CD14-positive monocyte (primary cell): ENCODE results near the gene DIS3L2. TPM values are rescaled to one million over a fixed set of nuclear protein-coding genes. Genes with fewer than 3 reads are reported as not detected.

Source experiments
- DNase-seq, 3 donors: peaks; one replicate each; pipeline ENCODE4 v3.0.0-alpha.2; 2011 to 2022
- H2AFZ ChIP-seq: 2 replicates; pipeline ENCODE4 v1.6.0; 2012; ENCODE audit warnings: mild to moderate bottlenecking, low read depth, low read length, inconsistent platforms; ENCODE audit not compliant: insufficient read depth, poor library complexity, severe bottlenecking
- H3K27ac ChIP-seq, 2 donors: 1 replicate in 1 of 2; 2 replicates in 1 of 2; pipeline ENCODE4 v1.5.1; 2012 to 2013; ENCODE audit warnings: low read length in 2 of 2, control low read depth in 1 of 2, inconsistent platforms in 1 of 2, low read depth in 1 of 2, mild to moderate bottlenecking in 1 of 2
- H3K27me3 ChIP-seq, 2 donors: one replicate each; pipeline versions ENCODE4 v1.6.0 to v1.6.1; 2011 to 2013; ENCODE audit warnings: low read length in 2 of 2; ENCODE audit not compliant: control insufficient read depth in 2 of 2, insufficient read depth in 2 of 2
- H3K36me3 ChIP-seq, 2 donors: replicated peaks in 1 of 2; 1 replicate in 1 of 2; 2 replicates in 1 of 2; pipeline versions ENCODE4 v1.5.1 to v1.6.1; 2012 to 2013; ENCODE audit warnings: low read length in 2 of 2, control low read depth in 1 of 2, inconsistent platforms in 1 of 2, mild to moderate bottlenecking in 1 of 2; ENCODE audit not compliant: insufficient read depth in 2 of 2, control insufficient read depth in 1 of 2
- H3K4me1 ChIP-seq, 2 donors: 1 replicate in 1 of 2; 2 replicates in 1 of 2; pipeline versions ENCODE4 v1.5.1 to v1.6.1; 2012 to 2013; ENCODE audit warnings: low read length in 2 of 2, control low read depth in 1 of 2, inconsistent platforms in 1 of 2, mild to moderate bottlenecking in 1 of 2, moderate library complexity in 1 of 2; ENCODE audit not compliant: insufficient read depth in 2 of 2, control insufficient read depth in 1 of 2
- H3K4me2 ChIP-seq: replicated peaks from 2 replicates; pipeline ENCODE3; 2012; ENCODE audit warnings: low read length, moderate library complexity, mild to moderate bottlenecking; ENCODE audit not compliant: poor library complexity, severe bottlenecking; ENCODE audit errors: extremely low read depth
- H3K4me3 ChIP-seq, 3 experiments: fragments of 200-600 bp in 1 of 3; sonication (generic) in 1 of 3; replicated peaks in 1 of 3; 1 replicate in 2 of 3; 2 replicates in 1 of 3; pipeline ENCODE4 v1.5.1; 2011 to 2013; ENCODE audit warnings: low read length in 3 of 3, mild to moderate bottlenecking in 3 of 3, control low read depth in 2 of 3, low read depth in 2 of 3, inconsistent platforms in 1 of 3, moderate library complexity in 1 of 3
- H3K79me2 ChIP-seq: 2 replicates; pipeline ENCODE4 v1.6.0; 2012; ENCODE audit warnings: mild to moderate bottlenecking, control low read depth, inconsistent platforms, low read length, moderate library complexity; ENCODE audit not compliant: insufficient read depth
- H3K9ac ChIP-seq: 2 replicates; pipeline ENCODE4 v1.6.0; 2017; ENCODE audit warnings: low read length, mild to moderate bottlenecking; ENCODE audit not compliant: insufficient read depth, poor library complexity, severe bottlenecking
- H3K9me3 ChIP-seq, 2 donors: replicated peaks in 1 of 2; 1 replicate in 1 of 2; 2 replicates in 1 of 2; pipeline versions ENCODE4 v1.5.1 to v1.6.1; 2012 to 2013; ENCODE audit warnings: low read length in 2 of 2, control low read depth in 1 of 2; ENCODE audit not compliant: control insufficient read depth in 1 of 2, insufficient read depth in 1 of 2
- H4K20me1 ChIP-seq: 2 replicates; pipeline ENCODE4 v1.6.0; 2012; ENCODE audit warnings: mild to moderate bottlenecking, low read length, control low read depth, moderate library complexity; ENCODE audit not compliant: insufficient read depth
- H3K27ac Mint-ChIP-seq, 7 donors: one replicate each; pipeline ENCODE4 v1.8.0; 2020; ENCODE audit warnings: mild to moderate bottlenecking in 7 of 7, mixed read lengths in 7 of 7, moderate library complexity in 6 of 7, inconsistent platforms in 2 of 7
- H3K27me3 Mint-ChIP-seq, 3 donors: one replicate each; pipeline ENCODE4 v1.8.0; 2021 to 2022; ENCODE audit warnings: low read depth in 3 of 3, mild to moderate bottlenecking in 3 of 3, mixed read lengths in 3 of 3, moderate library complexity in 3 of 3, inconsistent platforms in 1 of 3
- H3K36me3 Mint-ChIP-seq, 2 donors: one replicate each; pipeline ENCODE4 v1.8.0; 2020; ENCODE audit warnings: mixed read lengths in 2 of 2, inconsistent platforms in 1 of 2, mild to moderate bottlenecking in 1 of 2
- H3K4me1 Mint-ChIP-seq: one replicate; pipeline ENCODE4 v1.8.0; 2020; ENCODE audit warnings: mild to moderate bottlenecking, mixed read lengths
- H3K4me3 Mint-ChIP-seq, 2 donors: one replicate each; pipeline ENCODE4 v1.8.0; 2020; ENCODE audit warnings: mild to moderate bottlenecking in 2 of 2, mixed read lengths in 2 of 2, moderate library complexity in 1 of 2
- H3K9me3 Mint-ChIP-seq, 7 donors: one replicate each; pipeline ENCODE4 v1.8.0; 2020 to 2022; ENCODE audit warnings: mixed read lengths in 7 of 7, mild to moderate bottlenecking in 6 of 7, moderate library complexity in 6 of 7, inconsistent platforms in 2 of 7
- CTCF ChIP-seq: fragments of 200-600 bp; IDR thresholded peaks from one replicate; pipeline ENCODE4 v1.8.0; 2022; ENCODE audit warnings: antibody characterized with exemption, mild to moderate bottlenecking
- WGBS: methylation state at CpG from one replicate; pipeline ENCODE4 v1.1.5; 2013; ENCODE audit warnings: missing lambda C conversion rate; ENCODE audit not compliant: insufficient coverage; 5-methylcytosine and 5-hydroxymethylcytosine counted together
- intact Hi-C, 2 donors: fragments of 100-400 bp; cut with micrococcal nuclease; formaldehyde crosslinking; loops; one replicate each; pipeline versions ENCODE4 v1.15.0 to v1.15.1; 2023
- polyA plus RNA-seq, 3 donors: library from polyadenylated mRNA; depleted of rRNA in 1 of 3; unstranded in 2 of 3; stranded (reverse) in 1 of 3; fragments of 300-500 nt in 2 of 3; fragments of >200 nt in 1 of 3; fragmentation: Illumina TruSeq in 2 of 3; gene quantifications; 1 replicate in 2 of 3; 2 replicates in 1 of 3; pipeline ENCODE4 v1.2.3, GENCODE V29; 2012 to 2021

DIS3L2 gene
- polyA plus RNA-seq, 3 donors = 6.0 to 21.7 (median 6.4) TPM

- Histone ChIP-seq H3K9me3 (no peaks in the 10 kb centered on the region), H3K4me1 (no peaks in the 10 kb centered on the region), H3K27ac (no peak overlapping the region), H3K79me2 (no peaks in the 10 kb centered on the region), H3K9ac (no peak overlapping the region), H3K4me3 (no peak overlapping the region), H4K20me1 (no peaks in the 10 kb centered on the region), H3K4me2 (no peak overlapping the region), H2AFZ (no peak overlapping the region), H3K27me3 (peaks cover 2 to 44% of the 10 kb centered on the region in 2 donors), H3K36me3 (no peaks in the 10 kb centered on the region)
- Mint-ChIP-seq H3K27ac (no peak overlapping the region), H3K36me3 (no peaks in the 10 kb centered on the region), H3K4me3 (peak overlapping the region in 1 of 2 donors; percentile 79), H3K27me3 (peaks cover 43 to 74% (median 47%) of the 10 kb centered on the region in 3 donors), H3K9me3 (peaks cover 0 to 11% (median under 1%) of the 10 kb centered on the region in 7 donors), H3K4me1 (no peaks in the 10 kb centered on the region)
- intact Hi-C loops = no loop called here
- TF ChIP-seq CTCF = no peak
- DNase-seq = no peak
- 14% methylated on average over 63 of the region's 76 CpGs for WGBS
Observed at GRCh38 chr2:232350804-232351685, 389.5 kb downstream of the DIS3L2 start.

GRCh38 chr2:232351686-232352510, 390.4 kb downstream of the DIS3L2 start:
- no peaks in the 10 kb centered on the region for H3K36me3 ChIP-seq
- H3K4me1 ChIP-seq = no peaks in the 10 kb centered on the region
- no peak for TF ChIP-seq CTCF
- H3K27ac ChIP-seq = no peak overlapping the region
- Mint-ChIP-seq H3K4me1 (no peaks in the 10 kb centered on the region), H3K27ac (no peak overlapping the region), H3K4me3 (peak overlapping the region in 1 of 2 donors; percentile 79), H3K9me3 (peaks cover 0 to 13% (median 8%) of the 10 kb centered on the region in 7 donors), H3K27me3 (peaks cover 42 to 69% (median 47%) of the 10 kb centered on the region in 3 donors), H3K36me3 (no peaks in the 10 kb centered on the region)
- intact Hi-C loops = no loop called here
- DNase-seq = no peak
- H3K4me2 ChIP-seq = no peak overlapping the region
- no peaks in the 10 kb centered on the region for H3K9me3 ChIP-seq
- H3K9ac ChIP-seq = no peak overlapping the region
- H4K20me1 ChIP-seq = no peaks in the 10 kb centered on the region
- H3K27me3 ChIP-seq = peaks cover 2 to 44% of the 10 kb centered on the region in 2 donors
- 25% methylated on average over 70 of the region's 73 CpGs for WGBS
- H3K4me3 ChIP-seq = no peak overlapping the region
- no peaks in the 10 kb centered on the region for H3K79me2 ChIP-seq
- no peak overlapping the region for H2AFZ ChIP-seq
